Glomerular visceral epithelial cell (primary cell): ENCODE results near the gene SLC9C1.
A peak's percentile ranks its signal among the peaks of the same experiment; 100 is the strongest.
"Not testable (repeated sequence)": the region's sequence is repeated elsewhere in the genome, so short reads cannot be mapped to it uniquely, and the experiment has no call there.

Experiments used
- DNase-seq: peaks from one replicate; pipeline ENCODE4 v3.0.0-alpha.2; 2016; ENCODE audit errors: extremely low spot score

Gene SLC9C1

GRCh38 chr3:112197131-112197530 lies 96.9 kb downstream of the SLC9C1 start:
- no peak for DNase-seq

DNA sequence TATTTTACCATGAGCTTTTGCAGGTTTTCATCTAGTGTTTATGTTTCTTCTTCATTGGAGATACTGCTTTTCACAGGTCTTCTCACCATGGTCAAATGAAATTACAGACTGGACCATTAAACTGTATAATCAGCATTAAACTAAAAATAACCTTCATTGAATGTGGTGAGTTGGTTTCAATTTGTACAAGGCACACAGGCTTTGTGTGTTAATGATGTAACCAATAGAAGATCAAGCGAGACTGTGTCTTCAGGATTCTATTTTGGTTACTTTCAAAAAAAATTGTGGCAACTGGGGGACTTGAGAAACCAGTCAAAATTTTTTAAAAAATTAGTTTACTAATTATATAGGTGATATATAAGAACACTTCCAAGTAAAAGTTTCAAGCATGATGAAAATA lies 106.7 kb downstream of the SLC9C1 start:
- no peak for DNase-seq

GRCh38 chr3:112185423-112186035 lies 108.5 kb downstream of the SLC9C1 start:
- DNase-seq = not testable (repeated sequence)

GRCh38 chr3:112175646-112176045 lies 118.4 kb downstream of the SLC9C1 start:
- DNase-seq = no peak

- no peak for DNase-seq
Observed at GRCh38 chr3:112175037-112175436, 119.0 kb downstream of the SLC9C1 start.

GRCh38 chr3:112171144-112171543 lies 122.9 kb downstream of the SLC9C1 start:
- no peak for DNase-seq

DNA sequence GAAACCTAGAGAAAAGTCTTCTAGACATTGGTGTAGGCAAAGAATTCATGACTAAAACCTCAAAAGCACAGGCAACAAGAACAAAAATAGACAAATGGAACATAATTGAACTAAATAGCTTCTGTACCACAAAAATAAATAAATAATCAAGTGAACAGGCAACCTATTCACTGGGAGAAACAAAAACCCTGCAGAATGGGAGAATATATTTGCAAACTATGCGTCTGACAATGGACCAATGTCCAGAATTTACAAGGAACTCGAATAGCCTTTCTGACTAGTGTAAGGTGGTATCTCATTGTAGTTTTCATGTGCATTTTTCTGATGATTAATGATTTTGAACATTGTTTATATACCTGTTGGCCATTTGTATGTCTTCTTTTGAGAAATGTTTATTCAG lies 124.0 kb downstream of the SLC9C1 start:
- no peak for DNase-seq

GRCh38 chr3:112167758-112168157 lies 126.3 kb downstream of the SLC9C1 start:
- no peak for DNase-seq

GRCh38 chr3:112149136-112149535 lies 144.9 kb downstream of the SLC9C1 start:
- no peak for DNase-seq

DNA sequence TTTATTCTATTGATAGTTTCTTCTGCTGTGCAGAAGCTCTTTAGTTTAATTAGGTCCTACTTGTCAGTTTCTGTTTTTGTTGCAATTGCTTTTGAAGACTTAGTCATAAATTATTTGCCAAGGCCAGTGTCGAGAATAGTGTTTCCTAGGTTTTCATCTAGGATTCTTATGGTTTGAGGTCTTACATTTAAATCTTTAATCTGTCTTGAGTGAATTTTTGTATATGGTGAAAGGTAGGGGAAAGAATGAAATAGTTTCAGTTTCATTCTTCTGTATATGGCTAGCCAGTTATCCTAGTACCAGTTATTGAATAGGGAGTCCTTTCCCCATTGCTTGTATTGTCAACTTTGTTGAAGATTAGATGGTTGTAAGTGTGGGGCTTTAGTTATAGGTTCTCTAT lies 150.3 kb downstream of the SLC9C1 start:
- DNase-seq = no peak

GRCh38 chr3:112143251-112143650 lies 150.8 kb downstream of the SLC9C1 start:
- no peak for DNase-seq

DNA sequence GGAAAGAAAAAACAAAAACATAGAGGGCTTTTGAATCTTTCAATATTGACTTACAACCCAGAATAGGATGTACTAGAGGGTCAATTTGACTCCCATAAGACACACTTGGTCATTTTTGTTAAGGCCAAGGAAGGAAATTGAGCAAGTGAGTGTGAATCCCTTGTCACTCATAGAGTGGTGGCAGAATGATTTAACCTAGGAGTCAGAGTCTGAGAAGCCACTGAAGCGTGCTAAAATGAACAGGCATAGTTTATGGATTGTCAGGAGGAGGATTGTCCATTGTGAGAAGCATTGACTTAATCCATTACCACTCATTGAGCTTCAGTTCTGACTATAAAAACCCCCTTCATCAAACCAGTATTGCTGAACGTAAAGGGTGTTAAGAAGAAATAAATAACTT lies 152.7 kb downstream of the SLC9C1 start:
- DNase-seq = no peak

DNA sequence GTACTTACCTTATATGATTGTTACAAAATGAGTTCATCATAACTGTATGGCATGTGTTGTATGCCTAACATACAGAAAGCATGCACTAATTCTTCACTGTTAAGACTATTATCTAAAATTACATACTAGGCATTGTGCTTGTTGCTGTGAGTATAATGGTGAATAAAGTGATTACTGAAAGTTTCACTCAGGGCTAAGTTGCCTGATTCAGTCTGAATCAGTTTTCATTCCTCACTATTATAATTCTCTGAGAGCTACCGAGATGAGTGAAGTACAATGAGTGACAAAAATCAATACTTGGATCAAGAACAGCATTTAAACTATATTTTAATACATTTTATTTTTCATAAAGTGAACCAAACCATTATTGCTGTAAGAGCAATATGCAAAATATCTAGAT lies 153.4 kb downstream of the SLC9C1 start:
- no peak for DNase-seq

GRCh38 chr3:112138219-112138969 lies 155.6 kb downstream of the SLC9C1 start:
- DNase-seq = no peak

DNA sequence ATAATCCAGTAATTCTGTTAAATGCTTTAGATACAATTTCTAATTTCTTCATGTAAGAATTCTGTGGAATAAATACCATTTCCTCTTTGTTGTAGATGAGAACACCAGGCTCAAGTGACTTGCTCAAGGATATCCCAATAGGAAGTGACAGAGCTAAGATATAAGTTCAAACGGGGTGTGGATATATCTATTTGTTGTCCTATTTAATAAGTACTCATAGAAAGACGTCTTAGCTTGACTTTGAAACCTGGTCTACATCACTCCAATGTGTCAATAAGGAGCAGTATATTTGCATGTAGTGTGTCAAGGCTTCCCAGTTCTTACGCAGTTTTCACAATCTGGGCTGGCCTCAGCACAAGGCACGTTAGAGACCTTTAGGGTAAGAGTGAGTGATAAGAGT lies 156.2 kb downstream of the SLC9C1 start:
- DNase-seq = no peak

- peak; percentile 43 for DNase-seq
Observed at GRCh38 chr3:112136959-112137693, 156.9 kb downstream of the SLC9C1 start.

- no peak for DNase-seq
Observed at GRCh38 chr3:112136046-112136445, 158.0 kb downstream of the SLC9C1 start.

DNA sequence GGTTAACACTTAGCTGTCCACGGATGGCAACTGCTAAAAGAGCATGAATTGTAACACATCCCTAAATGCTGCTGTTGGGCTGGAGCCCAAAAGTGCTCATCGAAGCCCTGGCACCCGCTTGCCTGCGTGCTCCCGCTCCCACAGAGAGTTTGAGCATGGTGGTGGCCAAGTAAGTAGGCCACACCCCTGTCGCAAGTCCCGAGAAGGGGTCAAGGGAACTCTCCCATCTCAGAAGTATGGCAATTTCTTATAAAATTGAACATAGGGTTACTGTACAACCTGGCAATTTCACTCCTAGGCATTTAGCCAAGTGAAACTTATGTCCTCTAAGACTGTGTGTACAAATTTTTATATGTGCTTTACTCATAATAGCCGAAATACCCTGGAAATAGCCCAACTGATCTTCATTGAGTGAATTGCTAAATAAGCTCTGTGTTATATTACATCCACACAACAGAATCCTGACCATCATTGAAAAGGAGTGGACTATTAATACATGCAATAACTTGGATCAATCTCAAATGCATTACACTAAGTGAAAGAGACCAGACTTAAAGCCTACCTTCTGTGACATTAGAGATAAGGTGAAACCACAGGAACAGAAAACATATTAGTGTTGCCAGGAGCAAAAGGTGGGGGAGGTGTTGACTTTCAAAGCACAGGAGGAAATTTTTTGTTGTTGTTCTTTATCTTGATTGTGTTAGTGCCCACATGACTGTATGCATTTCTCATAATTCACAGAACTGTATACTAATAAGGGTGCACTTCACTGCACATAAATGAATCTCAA lies 159.5 kb downstream of the SLC9C1 start:
- no peak for DNase-seq

DNA sequence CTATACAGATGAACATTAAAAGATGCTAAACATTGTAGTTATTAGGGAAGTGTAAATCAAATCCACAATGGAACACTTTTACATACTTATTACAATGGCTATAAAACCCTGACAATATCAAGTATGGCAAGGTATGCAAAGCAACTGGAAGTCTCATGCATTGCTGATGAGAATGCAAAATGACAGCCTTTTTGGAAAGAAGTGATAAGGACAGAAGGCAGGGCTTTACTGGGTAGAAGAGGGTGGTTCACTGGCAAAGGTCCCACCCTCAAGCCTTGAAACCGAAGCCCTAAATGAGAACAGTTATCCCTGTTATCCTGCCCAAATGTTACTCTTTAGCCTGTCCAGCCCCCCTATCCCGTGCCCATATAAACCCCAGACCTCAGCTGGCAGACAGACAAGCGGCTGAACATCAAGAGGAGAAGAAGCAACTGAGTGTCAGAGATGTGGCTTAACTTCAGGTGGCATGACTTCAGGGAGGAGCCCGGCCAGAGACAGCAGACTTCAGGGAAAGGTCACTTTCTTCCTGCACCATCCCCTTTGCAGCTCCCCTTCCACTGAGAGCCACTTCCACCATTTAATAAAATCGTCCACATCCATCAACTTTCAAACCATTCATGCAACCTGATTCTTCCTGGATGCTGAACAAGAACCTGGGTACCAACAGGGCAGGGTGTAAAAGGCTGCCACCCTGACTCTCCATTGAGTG lies 160.2 kb downstream of the SLC9C1 start:
- DNase-seq = no peak

DNA sequence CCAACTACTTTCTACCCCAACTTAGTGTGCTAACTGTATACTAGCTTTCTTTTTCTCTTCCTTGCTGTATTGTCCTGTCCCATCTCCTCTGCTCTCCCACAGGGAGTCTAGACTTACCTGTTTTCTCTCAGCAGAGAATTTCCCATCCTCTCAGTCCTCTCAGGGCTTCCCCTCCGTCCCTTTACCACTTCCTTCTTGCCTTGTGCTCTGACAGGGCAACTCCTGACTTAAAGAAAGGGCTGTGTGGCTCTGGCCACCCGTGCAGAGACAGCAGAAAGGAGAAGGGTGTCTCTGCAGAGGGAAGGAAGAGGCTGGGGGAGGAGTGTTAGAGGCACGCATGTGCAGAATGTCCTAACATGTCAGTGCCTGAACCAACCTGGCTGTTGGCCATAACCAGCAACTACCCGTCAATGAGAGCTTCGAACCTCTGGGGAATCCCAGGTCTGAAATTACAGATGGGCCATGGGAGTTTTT lies 161.0 kb downstream of the SLC9C1 start, which contains the start of gene GCSAM:
Gene GCSAM (minus strand): TSS at position 274 of the 474 bp plus-strand sequence. CDS start 128 bp downstream, at position 146.
- no peak for DNase-seq

- DNase-seq = no peak
Observed at GRCh38 chr3:112132554-112132953, 161.5 kb downstream of the SLC9C1 start.
